ENCODE measurements around the gene CCDC88C.
"Not testable (repeated sequence)": the region's sequence is repeated elsewhere in the genome, so short reads cannot be mapped to it uniquely, and the experiment has no call there.

CCDC88C gene

GRCh38 chr14:91436266-91436665, 18.6 kb upstream of the CCDC88C start:
- not testable (repeated sequence) for H3K4me3 ChIP-seq (ENCODE audit: low read length); H3K4me1 ChIP-seq (ENCODE audit: control insufficient read depth, insufficient read depth, low read length); H3K27ac ChIP-seq (ENCODE audit: low read depth, low read length); H3K9ac ChIP-seq (ENCODE audit: low read length); H3K36me3 ChIP-seq (ENCODE audit: control insufficient read depth, insufficient read depth, low read length); H3K27me3 ChIP-seq (ENCODE audit: control insufficient read depth, insufficient read depth, low read length)

DNA sequence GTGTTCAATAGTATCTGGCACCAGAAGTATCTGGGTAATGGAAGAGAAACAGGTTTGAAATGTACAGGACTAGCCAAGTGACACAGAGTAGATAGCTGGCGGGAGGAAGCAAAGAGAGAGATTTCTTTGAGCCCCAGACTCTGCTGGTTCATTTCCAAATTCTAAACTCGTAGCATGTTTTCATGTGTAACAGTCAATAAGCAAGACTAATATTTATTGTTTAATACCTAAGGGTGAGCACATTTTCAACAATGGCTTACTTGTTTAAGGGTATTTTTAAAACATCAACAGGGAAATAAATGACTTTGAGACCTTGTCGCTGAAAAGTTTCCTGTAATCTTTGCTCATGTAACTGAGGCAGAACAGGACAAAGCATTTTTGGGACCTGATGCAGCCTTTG, 11.8 kb upstream of the CCDC88C start:
- Histone ChIP-seq H3K4me1 (ENCODE audit: control insufficient read depth, insufficient read depth, low read length) (no peaks in the 10 kb centered on the region), H3K9ac (ENCODE audit: low read length) (no peak overlapping the region), H3K36me3 (ENCODE audit: control insufficient read depth, insufficient read depth, low read length) (no peaks in the 10 kb centered on the region), H3K4me3 (ENCODE audit: low read length) (no peak overlapping the region), H3K27ac (ENCODE audit: low read depth, low read length) (no peak overlapping the region), H3K27me3 (ENCODE audit: control insufficient read depth, insufficient read depth, low read length) (no peaks in the 10 kb centered on the region)

GRCh38 chr14:91428931-91429330, 11.3 kb upstream of the CCDC88C start:
- not testable (repeated sequence) for H3K4me1 ChIP-seq (ENCODE audit: control insufficient read depth, insufficient read depth, low read length); H3K36me3 ChIP-seq (ENCODE audit: control insufficient read depth, insufficient read depth, low read length); H3K9ac ChIP-seq (ENCODE audit: low read length); H3K4me3 ChIP-seq (ENCODE audit: low read length); H3K27ac ChIP-seq (ENCODE audit: low read depth, low read length); H3K27me3 ChIP-seq (ENCODE audit: control insufficient read depth, insufficient read depth, low read length)

- H3K9ac ChIP-seq (ENCODE audit: low read length); H3K4me1 ChIP-seq (ENCODE audit: control insufficient read depth, insufficient read depth, low read length); H3K27me3 ChIP-seq (ENCODE audit: control insufficient read depth, insufficient read depth, low read length); H3K4me3 ChIP-seq (ENCODE audit: low read length); H3K27ac ChIP-seq (ENCODE audit: low read depth, low read length); H3K36me3 ChIP-seq (ENCODE audit: control insufficient read depth, insufficient read depth, low read length): not testable (repeated sequence)
Measured at GRCh38 chr14:91425531-91425944, 7.9 kb upstream of the CCDC88C start.

- no peak overlapping the region for H3K27ac ChIP-seq (ENCODE audit: low read depth, low read length)
Measured at GRCh38 chr14:91424813-91425530, 7.4 kb upstream of the CCDC88C start.

GRCh38 chr14:91420686-91421085, 3.1 kb upstream of the CCDC88C start:
- no peak overlapping the region for H3K27ac ChIP-seq (ENCODE audit: low read depth, low read length)
- H3K9ac ChIP-seq (ENCODE audit: low read length) = no peak overlapping the region
- no peaks in the 10 kb centered on the region for H3K36me3 ChIP-seq (ENCODE audit: control insufficient read depth, insufficient read depth, low read length)
- no peaks in the 10 kb centered on the region for H3K27me3 ChIP-seq (ENCODE audit: control insufficient read depth, insufficient read depth, low read length)
- H3K4me1 ChIP-seq (ENCODE audit: control insufficient read depth, insufficient read depth, low read length) = peaks cover 5% of the 10 kb centered on the region
- no peak overlapping the region for H3K4me3 ChIP-seq (ENCODE audit: low read length)

More at GRCh38 chr14:91424813-91425530, 7.4 kb upstream of the CCDC88C start:
- H3K36me3 ChIP-seq (ENCODE audit: control insufficient read depth, insufficient read depth, low read length) = no peaks in the 10 kb centered on the region
- H3K9ac ChIP-seq (ENCODE audit: low read length) = no peak overlapping the region
- no peak overlapping the region for H3K4me3 ChIP-seq (ENCODE audit: low read length)
- H3K27me3 ChIP-seq (ENCODE audit: control insufficient read depth, insufficient read depth, low read length) = no peaks in the 10 kb centered on the region
- no peaks in the 10 kb centered on the region for H3K4me1 ChIP-seq (ENCODE audit: control insufficient read depth, insufficient read depth, low read length)

GRCh38 chr14:91419451-91419850, 1.8 kb upstream of the CCDC88C start:
- H3K27ac ChIP-seq (ENCODE audit: low read depth, low read length) = no peak overlapping the region
- no peaks in the 10 kb centered on the region for H3K36me3 ChIP-seq (ENCODE audit: control insufficient read depth, insufficient read depth, low read length)
- H3K9ac ChIP-seq (ENCODE audit: low read length) = no peak overlapping the region
- peaks cover 5% of the 10 kb centered on the region for H3K4me1 ChIP-seq (ENCODE audit: control insufficient read depth, insufficient read depth, low read length)
- no peaks in the 10 kb centered on the region for H3K27me3 ChIP-seq (ENCODE audit: control insufficient read depth, insufficient read depth, low read length)
- H3K4me3 ChIP-seq (ENCODE audit: low read length) = no peak overlapping the region

DNA sequence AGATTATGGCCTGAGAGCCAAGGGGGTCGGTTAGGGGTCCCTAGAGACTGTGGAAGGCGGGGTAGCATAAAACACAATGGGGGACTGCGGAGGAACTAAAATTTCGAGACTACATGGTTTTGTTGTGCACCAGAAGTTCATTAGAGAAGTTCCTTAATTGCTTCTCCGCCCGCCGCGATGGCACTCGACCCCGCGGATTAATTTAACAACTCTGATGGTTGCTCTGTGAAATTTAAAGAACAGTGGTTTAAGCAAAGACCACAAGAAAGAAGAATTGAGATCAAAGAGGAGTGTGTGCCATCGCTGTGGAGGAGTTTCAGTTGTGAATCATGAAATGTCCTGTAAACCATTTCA, 1.4 kb upstream of the CCDC88C start:
- Histone ChIP-seq H3K4me3 (ENCODE audit: low read length) (no peak overlapping the region), H3K27ac (ENCODE audit: low read depth, low read length) (no peak overlapping the region), H3K4me1 (ENCODE audit: control insufficient read depth, insufficient read depth, low read length) (peaks cover 5% of the 10 kb centered on the region), H3K9ac (ENCODE audit: low read length) (no peak overlapping the region), H3K36me3 (ENCODE audit: control insufficient read depth, insufficient read depth, low read length) (no peaks in the 10 kb centered on the region), H3K27me3 (ENCODE audit: control insufficient read depth, insufficient read depth, low read length) (no peaks in the 10 kb centered on the region)

DNA sequence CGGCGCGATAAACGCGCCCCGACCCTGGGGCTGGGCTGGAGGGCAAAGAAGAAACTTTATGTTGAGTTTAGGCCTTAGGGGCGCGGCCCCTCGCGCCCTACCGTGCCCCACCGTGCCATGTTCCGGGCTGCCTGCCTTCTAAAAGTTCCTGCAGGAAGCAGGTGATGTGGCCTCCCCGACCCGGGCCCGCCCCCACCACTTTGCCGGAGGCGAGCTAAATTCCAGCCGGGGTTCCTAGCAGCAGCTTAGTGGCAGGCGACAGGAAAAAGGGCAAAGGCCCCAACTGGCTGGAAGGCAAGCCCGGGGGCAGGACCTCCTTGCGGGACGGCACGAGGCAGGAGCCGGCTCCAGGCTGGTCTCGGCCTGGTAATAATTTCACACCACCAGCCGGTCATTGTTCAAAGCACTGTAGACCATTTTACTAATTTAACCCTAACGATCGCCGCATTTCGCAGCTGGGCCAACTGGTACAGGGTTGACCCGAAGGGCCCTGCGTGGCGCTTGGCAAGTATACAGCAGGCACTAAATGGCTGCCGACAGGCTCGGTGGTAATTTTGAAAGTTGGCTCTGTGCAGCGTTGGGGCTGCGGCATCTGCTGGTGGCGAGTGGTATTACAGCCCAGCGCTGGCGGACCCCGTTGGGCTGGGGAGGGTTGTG, 895 bp upstream of the CCDC88C start:
- Histone ChIP-seq H3K4me1 (ENCODE audit: control insufficient read depth, insufficient read depth, low read length) (peaks cover 5% of the 10 kb centered on the region), H3K27me3 (ENCODE audit: control insufficient read depth, insufficient read depth, low read length) (no peaks in the 10 kb centered on the region), H3K9ac (ENCODE audit: low read length) (no peak overlapping the region), H3K4me3 (ENCODE audit: low read length) (peak overlapping the region; percentile 69), H3K36me3 (ENCODE audit: control insufficient read depth, insufficient read depth, low read length) (no peaks in the 10 kb centered on the region), H3K27ac (ENCODE audit: low read depth, low read length) (no peak overlapping the region)

GRCh38 chr14:91417983-91418386, 365 bp upstream of the CCDC88C start:
- Histone ChIP-seq H3K9ac (ENCODE audit: low read length) (no peak overlapping the region), H3K4me3 (ENCODE audit: low read length) (peak overlapping the region; percentile 69)

GRCh38 chr14:91416744-91417119, 888 bp downstream of the CCDC88C start:
- no peak overlapping the region for H3K9ac ChIP-seq (ENCODE audit: low read length)
- no peaks in the 10 kb centered on the region for H3K36me3 ChIP-seq (ENCODE audit: control insufficient read depth, insufficient read depth, low read length)
- H3K27me3 ChIP-seq (ENCODE audit: control insufficient read depth, insufficient read depth, low read length) = no peaks in the 10 kb centered on the region
- no peak overlapping the region for H3K27ac ChIP-seq (ENCODE audit: low read depth, low read length)
- H3K4me3 ChIP-seq (ENCODE audit: low read length) = peak overlapping the region; percentile 69
- H3K4me1 ChIP-seq (ENCODE audit: control insufficient read depth, insufficient read depth, low read length) = peaks cover 5% of the 10 kb centered on the region

More at GRCh38 chr14:91417983-91418386, 365 bp upstream of the CCDC88C start:
- no peak overlapping the region for H3K27ac ChIP-seq (ENCODE audit: low read depth, low read length)
- H3K4me1 ChIP-seq (ENCODE audit: control insufficient read depth, insufficient read depth, low read length) = peaks cover 5% of the 10 kb centered on the region
- no peaks in the 10 kb centered on the region for H3K36me3 ChIP-seq (ENCODE audit: control insufficient read depth, insufficient read depth, low read length)
- no peaks in the 10 kb centered on the region for H3K27me3 ChIP-seq (ENCODE audit: control insufficient read depth, insufficient read depth, low read length)

DNA sequence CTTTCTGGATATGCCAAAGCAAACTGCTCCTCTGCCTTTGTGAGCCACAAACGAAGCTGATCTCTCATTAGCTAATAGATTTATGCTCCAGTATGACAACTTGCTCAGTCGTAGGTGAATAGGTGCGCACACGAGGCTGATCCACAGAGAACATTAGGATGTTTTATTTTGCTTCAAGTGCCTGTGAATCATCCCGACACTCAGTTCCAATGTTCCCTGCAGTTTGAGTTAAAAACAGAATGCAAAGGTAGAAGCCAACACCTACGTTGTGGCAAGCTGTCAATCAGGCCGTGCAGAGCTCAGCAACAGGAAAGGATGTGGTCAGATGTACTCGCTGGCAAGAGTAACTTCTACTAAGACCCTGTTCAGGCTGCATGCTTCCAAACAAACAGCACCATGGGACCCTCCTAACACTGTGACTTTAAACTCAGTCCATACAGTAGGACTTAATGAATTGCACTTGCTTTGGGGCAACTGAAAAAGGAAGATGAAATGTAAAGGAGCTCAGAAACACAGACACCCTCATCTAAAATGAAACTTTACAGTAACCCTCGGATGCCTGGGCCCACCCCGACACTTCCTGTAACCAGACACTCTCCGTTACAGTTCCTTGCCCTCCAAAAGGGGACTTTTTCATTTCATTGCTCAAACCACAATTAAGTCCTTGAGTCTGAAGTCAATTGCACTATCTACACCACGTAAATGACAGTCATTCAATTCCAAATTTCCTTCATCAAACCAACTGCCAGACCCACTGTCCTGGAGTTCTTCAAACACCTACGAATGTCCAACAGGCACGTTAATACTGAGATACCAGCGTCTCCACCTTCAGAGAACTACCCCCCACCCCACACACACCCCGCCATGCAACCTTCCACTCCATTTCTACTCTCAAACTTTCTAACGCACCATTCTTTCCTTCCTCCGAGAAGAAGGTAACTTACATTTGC, 1.6 kb downstream of the CCDC88C start:
- H3K4me1 ChIP-seq (ENCODE audit: control insufficient read depth, insufficient read depth, low read length) = peaks cover 5% of the 10 kb centered on the region
- no peaks in the 10 kb centered on the region for H3K36me3 ChIP-seq (ENCODE audit: control insufficient read depth, insufficient read depth, low read length)
- H3K4me3 ChIP-seq (ENCODE audit: low read length) = peak overlapping the region; percentile 69
- H3K9ac ChIP-seq (ENCODE audit: low read length) = no peak overlapping the region
- no peaks in the 10 kb centered on the region for H3K27me3 ChIP-seq (ENCODE audit: control insufficient read depth, insufficient read depth, low read length)
- H3K27ac ChIP-seq (ENCODE audit: low read depth, low read length) = no peak overlapping the region

Measured in rectal smooth muscle tissue (tissue), 1 donor.